GM18909 (cell line): ENCODE measurements around the gene LCOR.
"Not testable (repeated sequence)": the region's sequence is repeated elsewhere in the genome, so short reads cannot be mapped to it uniquely, and the experiment has no call there.

Experiments used
- ATAC-seq: cut with Tn5 transposase; IDR thresholded peaks from one replicate; pipeline ENCODE4 v1.9.1; 2021; ENCODE audit warnings: mild to moderate bottlenecking; ENCODE audit not compliant: unreplicated experiment, poor library complexity

Gene LCOR

DNA sequence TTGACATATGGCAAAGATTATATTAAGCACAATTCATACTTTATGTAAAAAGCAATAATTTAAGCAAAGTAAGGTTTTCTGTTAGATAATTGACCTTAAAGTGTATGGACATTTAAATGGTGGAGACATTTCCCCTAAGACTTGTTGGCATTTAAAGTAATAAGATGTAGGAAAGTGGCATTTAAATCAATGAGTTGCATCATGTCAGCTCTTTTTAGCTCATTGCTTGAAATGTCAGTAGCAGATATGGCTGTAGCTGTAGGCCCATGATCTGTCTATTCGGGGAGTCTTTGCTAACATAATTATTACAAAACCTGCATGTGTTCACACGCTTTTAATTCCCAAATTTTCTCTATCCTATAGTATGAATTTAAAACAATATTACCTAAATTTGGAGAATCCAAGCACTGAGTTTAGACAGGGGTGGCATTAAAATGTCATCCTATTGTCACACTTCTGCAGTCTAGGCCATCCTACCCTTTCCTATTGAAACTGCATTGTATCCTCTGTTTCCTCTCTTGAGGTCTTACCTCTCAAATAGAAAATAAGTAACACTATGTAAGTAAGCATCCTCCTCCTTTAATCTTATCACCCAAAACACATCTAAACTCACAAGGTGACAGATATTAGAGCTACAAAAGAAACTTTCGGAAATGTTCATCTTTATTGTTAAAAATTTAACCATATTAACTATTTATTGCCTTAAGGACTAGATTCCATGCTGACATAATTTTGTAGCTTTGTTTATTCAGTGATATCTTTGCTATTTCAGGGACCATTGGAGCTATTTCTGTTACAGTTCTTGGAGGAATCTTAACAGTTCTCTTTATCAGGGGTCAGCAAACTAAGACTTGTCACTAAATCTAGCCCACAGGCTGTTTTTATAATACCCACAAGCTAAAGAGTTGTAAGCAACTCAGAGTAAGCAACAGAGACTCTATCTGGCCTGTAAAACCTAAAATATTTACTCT, 91.2 kb downstream of the LCOR start:
- no peak for ATAC-seq

DNA sequence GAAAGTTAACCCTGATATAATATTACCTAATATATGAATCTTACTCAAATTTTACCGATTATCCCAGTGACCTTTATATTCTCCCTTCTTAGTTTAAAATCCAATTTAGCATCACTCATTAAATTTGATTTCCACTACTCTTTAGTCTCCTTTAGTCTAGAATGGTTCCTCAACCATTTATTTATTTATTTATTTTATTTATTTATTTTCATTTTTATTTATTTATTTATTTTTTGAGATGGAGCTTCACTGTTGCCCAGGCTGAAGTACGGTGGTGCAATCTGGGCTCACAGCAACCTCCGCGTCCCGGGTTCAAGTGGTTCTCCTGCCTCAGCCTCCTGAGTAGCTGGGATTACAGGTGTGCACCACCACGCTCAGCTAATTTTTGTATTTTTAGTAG, 92.8 kb downstream of the LCOR start:
- ATAC-seq, result no peak

DNA sequence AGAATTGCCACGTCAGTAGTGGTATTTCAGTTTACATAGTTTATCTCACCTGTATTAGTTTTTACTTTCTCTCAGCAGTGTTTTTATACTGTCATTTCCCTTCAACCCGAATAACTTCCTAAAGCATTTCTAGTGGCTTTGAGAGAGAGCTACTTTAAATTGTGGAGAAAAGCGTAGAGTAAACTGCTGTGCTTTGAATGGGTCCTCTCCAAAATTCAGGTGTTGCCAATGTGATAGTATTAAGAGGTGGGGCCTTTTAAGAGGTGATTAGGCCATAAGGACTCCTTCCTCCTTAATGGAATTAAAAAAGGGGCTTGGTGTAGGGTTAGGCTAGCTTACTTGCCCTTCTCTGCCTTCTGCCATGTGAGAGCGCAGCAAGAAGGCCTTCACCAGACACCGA, 98.4 kb downstream of the LCOR start:
- ATAC-seq, result no peak

DNA sequence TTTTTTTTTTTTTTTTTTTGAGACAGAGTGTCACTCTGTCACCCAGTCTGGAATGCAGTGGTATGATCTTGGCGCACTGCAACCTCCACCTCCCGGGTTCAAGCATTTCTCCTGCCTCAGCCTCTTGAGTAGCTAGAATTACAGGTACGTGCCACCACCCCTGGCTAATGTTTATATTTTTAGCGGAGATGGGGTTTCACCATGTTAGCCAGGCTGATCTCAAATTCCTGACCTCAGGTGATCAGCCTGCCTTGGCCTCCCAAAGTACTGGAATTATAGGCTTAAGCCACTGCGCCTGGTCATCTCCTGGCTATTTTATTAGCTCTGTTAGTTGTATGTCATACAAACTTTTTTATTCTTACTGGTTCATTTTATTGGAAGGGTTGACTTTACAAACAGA, 103.0 kb downstream of the LCOR start:
- no peak for ATAC-seq

DNA sequence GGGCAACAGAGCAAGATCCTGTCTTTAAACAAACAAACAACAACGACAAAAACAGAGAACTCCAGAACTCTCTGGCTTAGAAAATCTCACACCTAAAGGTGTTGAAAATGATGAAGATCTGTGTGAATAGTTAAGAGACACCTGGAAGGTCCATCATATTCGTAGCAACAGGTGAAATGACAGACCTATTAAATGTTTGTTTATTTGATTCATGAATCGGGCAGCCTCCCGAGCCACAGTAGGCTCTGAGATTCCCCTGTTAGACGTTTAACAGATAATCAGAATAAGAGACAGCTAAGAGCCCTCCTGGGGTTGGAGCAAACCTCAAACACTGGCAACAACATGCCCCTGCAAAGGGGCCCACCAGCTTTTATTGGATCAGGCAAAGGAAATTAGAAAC, 103.7 kb downstream of the LCOR start:
- ATAC-seq, result no peak

DNA sequence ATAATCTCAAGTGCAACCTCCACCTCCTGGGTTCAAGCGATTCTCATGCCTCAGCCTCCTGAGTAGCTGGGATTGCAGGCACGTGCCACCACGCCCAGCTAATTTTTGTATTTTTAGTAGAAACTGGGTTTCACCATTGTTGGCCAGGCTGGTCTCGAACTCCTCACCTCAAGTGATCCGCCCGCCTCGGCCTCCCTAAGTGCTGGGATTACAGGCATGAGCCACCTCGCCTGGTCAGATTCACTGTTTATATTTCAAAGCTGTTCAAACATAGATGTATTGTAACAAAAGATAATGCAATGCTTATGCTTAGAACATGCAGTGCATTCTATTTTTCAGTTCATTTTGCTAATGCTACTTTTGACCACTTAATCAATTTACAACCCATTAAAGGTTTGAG, 111.1 kb downstream of the LCOR start:
- ATAC-seq, result not testable (repeated sequence)

DNA sequence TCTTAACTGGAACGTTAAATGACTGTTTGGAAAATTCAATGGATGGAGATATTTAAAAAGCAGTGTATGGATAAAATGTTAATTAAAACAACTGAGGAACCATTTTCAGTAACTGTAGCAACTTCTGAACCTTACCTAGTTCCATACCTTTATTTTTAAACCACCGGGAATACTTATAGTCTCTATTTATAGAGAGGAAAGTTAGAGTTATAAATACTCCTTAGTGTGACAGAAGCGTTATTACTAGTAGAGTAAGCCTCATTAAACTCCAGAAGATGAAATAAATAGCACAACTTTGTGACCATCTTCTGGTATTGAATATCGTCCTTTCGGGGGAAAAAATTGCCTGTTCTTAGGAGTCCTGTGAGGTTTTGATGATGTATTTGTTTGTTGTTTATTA, 114.9 kb downstream of the LCOR start:
- no peak for ATAC-seq

DNA sequence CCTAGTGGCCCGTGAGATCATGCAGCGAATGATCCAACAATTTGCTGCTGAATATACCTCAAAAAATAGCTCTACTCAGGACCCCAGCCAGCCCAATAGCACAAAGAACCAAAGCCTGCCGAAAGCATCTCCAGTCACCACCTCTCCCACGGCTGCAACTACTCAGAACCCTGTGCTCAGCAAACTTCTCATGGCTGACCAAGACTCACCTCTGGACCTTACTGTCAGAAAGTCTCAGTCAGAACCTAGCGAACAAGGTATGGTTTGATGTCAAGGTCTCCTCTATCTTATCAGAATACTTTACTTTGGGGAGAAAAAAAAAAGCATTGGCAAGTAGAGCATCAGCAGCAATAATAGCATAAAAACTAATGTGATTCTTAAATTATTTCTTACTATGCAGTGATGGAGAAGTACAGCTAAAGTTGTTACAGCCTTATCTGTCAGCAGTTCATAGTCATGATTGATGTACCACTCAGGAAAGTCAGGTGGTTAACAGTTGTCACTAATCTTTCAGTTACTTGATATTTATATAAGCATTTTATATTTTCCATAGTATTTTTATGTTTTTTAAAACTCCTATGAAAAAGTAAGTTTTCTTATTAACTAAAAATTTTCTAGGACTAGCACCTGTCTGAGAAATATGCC, 117.1 kb downstream of the LCOR start:
- no peak for ATAC-seq

DNA sequence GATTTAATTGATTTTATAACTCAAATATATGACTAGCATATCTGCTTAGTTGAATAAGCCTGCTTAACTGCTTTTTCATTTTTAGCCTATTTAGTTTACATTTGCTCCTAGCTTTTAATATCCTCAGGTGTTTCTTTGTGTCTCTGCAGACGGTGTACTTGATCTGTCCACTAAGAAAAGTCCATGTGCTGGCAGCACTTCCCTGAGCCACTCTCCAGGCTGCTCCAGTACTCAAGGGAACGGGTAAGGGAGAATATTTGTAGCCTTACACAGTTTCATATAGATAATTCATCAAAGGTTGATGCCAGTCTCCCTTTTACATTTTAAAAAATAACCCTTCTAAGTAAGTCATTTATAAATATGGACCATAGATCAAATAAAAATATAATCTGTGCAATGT, 119.9 kb downstream of the LCOR start:
- no peak for ATAC-seq

DNA sequence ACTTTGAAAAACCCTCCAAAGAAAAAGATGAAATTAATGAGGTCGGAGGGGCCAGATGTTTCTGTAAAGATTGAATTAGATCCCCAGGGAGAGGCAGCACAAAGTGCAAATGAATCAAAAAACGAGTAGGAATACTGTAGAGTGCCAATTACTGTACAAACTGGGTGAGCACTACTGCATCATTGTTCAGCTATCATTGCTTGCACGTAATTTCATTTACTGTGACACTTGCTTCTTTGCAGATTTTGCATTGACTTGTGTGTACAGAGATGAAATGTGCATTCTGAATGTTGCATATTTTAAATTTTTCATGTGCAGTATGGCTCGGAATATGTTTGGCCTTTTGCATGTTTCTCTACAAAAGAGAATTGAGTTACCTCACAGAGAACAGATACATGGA, 123.7 kb downstream of the LCOR start:
- ATAC-seq, result no peak

DNA sequence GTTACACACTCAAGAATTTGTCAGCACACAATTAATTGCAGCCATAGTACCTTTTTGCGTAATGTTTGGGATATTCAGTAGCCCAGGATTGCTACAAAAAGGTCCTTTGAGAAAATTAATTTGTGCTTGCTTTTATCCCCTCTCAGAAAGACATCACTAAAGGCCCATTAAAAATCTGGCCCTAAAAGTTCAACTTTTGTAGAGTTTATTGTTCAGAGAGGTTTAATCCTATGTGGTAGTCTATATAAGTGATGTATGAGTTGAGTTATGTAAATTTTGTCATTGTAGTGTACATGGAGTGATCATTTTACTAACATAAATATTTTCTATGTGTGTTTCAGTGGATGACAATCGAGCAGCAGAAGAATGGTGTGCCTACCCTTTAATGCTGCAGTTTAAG, 126.0 kb downstream of the LCOR start:
- no peak for ATAC-seq

DNA sequence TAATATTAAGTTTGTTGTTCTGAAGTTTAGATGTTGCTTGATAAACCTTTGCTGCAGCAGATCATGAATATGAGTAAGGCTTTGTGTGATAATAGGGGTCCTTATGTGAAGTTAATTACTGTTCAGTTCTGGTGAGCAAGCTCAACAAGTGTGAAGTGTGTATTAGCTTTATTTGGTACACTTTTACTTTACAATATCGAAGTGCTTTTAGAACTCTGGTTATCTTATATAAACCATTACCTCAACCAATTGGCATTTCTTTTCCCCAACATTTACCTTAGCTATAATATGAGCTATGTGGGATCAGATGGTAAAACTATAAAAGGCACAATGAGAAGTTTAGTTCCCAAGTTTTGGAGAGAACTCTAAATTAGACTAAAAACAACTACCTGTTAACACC, 127.6 kb downstream of the LCOR start:
- ATAC-seq, result no peak

DNA sequence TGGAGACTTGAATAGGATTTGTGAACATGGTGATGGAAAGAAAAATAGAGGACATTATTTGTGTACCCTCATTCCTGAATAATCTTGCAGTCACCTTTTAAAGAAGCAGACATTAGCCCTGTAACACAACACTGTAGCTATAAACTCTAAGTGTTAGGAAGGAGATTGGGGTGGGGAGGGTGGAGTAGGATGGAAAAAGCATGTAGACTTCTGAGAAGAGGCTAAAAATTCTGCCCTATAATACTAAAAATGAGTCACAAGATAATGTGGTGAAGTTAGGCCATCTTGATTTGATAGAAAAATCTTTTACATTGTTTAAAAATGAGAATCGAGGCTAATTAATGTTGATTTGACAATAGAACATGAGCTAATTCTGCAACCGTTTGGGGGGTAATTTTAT, 128.8 kb downstream of the LCOR start:
- ATAC-seq, result no peak

DNA sequence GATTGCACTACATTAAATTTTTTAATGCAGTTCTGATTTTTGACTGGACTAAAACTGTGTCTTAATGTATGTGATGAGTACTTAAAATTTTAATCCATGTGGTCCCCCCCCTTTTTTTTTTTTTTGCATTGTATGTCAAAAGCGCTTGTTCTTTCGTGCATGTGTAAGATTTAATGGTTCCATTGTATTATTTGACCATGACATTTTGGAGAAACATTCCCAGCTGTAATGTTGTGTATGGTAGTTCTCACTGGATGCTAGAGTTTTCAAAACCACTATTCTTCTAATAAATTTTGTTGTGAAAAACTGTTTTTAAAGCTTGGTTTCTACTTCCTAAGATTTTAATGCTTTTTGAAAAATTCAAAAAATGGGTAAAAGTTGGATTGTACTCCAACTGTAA, 132.0 kb downstream of the LCOR start:
- no peak for ATAC-seq

DNA sequence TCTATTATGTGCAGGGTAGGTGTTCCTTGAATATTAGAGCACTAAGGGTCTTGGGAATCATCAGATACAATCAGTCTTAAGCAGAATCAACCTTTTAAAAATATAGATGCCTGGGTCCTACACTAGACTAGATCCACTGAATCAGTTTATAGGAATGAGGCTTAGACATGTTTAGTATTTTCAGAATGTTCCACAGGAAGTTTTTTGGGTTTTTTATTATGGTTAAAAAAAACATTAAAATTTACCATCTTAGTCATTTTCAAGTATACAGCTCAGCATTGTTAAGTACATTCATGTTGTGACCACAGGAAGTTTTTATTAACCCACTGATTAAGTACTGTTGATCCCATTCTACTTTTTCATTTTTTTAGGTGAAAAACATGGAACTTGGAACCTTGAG, 135.7 kb downstream of the LCOR start:
- no peak for ATAC-seq

DNA sequence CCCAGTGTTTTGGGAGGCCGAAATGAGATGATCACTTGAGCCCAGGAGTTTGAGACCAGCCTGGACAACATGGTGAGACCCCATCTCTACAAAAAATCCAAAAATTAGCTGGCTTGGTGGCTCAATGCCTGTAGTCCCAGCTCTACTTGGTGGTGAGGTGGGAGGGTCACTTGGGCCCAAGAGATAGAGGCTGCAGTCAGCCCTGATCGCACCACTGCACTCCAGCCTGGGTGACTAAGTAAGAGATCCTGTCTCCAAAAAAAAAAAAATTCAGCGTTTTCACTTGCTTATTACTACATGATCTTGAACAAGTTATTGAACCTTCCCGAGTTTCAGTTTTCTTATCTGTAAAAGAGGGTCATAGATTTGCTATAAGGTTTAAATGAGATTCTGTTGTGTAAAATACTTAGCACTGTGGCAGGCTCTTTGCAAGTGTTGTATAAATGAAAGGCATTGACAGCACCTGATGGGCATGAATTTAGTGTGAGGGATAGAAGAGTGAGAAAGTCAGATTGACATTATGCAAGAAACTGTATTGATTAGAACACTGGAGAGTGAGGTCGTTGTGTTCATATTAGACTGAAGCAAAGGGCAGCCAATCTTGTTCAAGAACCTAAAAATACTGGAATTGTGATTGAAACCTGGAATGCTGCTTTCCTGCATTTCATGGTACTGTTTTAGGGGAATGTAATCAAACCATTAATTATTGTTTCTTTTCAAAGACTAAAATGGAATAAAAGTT, 136.8 kb downstream of the LCOR start:
- ATAC-seq, result no peak

DNA sequence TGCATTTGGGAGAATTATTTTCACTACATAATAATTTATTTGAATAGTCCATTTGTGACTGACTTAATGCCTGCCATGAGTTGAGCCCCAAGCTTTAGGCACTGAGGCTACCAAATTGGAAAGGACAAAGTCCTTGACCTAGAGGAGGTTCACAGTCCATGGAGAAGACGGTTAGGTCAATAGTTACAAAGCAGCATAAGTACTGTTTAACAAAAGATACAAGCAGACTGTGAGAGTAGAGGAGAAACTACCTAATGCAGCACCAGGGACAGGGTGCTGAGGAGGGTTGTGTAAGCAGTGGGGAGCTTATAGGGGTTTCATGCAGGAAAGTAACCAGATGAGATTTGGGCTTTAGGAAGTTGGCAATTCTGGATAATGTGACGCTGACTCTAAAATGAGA, 139.2 kb downstream of the LCOR start:
- no peak for ATAC-seq

DNA sequence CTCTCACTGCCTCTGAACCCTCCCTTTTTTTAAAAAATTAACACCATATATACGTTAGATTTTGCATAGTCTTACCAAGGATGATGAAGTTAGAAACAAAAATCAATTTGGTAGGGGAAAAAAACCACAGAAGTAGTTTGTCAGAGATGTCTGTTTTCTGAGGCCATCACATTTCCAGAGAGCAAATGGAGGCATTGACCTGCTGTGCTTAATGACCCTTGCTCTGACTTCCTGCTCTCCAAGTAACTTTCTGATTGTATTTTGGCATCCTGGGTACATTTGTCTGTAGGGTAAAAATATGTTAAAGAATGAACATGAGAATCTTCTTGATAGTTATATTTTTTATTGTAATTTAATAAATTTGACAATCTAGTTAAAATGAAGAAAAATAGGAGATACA, 140.2 kb downstream of the LCOR start:
- no peak for ATAC-seq

DNA sequence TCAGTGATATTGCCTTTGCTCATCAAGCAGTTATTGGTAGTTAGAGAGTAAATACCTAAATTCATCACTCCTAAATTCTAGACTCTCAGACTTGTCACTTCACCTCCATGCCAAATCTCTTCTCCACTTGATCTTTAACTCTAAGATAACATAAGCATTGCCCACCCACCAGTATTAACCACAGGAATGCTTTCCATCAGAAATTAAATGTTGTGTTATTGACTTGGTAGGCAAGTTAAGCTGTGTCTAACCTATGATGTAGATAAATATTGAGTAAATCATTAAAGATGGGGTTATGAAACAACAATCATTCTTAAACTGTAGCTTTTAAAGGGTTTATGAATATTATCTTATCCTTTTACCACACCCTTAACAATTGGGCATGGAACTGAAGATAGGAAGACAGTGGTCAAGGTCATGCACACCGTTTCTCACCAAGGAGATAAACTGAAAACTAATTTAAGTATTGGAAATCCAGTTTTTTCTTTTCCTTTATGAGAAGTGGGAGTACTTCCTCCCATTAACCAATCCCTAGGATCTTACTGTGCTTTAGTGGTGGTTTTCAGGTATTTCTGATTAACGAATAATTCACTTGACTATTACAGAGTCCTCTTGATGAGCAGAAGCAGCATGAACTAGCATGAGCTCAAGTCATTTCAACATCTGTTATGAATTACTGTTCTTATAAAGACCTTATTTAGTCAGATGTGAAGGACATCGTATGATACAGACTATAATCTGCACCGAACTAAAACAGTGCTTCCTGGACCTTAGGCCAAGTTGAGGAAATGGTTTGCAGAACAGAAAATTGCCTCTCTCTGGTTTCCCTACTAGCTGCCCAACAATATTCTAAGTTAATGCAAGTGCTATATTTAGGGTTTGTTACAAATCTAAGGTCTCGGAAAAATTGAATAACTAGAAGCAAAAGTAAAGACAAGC, 142.0 kb downstream of the LCOR start:
- no peak for ATAC-seq

DNA sequence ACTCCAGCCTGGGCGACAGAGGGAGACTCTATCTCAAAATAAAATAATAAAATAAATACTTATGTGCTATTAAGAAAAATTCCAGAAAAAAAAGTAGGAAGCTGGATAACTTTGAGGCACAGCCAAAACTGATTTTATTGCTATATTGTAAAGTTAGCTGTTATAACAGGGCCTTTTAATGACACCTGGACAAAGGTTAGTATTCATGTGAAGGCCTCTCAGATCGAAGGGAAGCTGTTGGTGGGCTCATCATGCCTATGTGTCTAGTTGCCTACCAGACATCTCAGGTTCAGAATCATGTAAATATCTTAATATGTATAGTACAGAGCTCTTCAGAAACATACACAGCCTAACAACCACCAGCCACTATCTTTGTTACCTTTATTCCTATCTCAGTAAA, 143.0 kb downstream of the LCOR start:
- no peak for ATAC-seq
